Measurements from ENCODE around the gene TAP2.

Gene TAP2

DNA sequence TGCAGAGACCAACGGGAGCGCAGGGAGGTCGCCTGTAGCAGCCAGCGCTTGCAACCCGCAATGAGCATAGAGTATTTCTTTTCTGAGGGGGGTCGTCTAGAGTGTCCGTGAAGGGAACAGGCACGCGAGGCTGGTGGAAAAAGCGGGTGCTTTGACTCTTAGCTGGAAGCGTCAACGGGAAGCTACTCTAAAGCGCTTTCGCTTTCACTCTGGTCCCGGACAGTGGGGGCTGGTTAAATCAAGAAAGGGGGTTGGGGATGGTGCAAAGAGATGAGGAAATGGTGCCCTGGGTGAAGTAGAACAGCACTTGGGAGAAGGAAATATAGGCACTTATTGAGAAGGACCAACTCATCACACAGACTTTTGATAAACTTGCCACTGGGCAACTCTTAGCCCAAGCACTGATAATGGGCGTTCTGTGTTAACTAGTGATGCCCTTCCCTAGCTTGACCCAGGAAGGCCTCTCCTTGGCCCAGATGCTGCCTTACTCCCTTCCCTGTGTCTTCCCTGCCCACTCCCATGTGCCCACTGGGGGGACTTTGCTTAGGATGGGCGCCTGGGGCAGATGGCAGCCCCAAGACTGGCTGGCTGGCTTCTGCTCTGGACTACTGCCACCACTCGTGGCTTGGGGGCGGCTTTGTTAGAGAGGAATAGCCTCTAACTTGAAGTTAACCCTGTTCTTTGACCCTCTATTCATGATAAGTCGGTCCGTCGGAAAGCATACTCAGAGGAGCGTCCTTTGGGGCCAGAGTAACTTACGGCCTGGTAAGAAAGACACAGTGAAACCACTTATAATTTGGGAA lies 16.0 kb upstream of the TAP2 start:
- peak overlapping the region; percentile 60 for H3K4me3 ChIP-seq (ENCODE audit: insufficient read depth, low read depth, low read length)
- 36 to 37% methylated on average over 24 of the region's 24 CpGs for WGBS, 2 experiments
- peaks cover 10% of the 10 kb centered on the region for H3K4me1 ChIP-seq (ENCODE audit: control insufficient read depth, insufficient read depth, low read length)
- H3K27me3 ChIP-seq (ENCODE audit: control insufficient read depth, insufficient read depth, low read length, poor library complexity, severe bottlenecking): peaks cover 85% of the 10 kb centered on the region
- H3K27ac ChIP-seq (ENCODE audit: insufficient read depth, low read depth, low read length, poor library complexity, severe bottlenecking): no peak overlapping the region
- no peaks in the 10 kb centered on the region for H3K36me3 ChIP-seq (ENCODE audit: control insufficient read depth, insufficient read depth, low read length)
- no peaks in the 10 kb centered on the region for H3K9me3 ChIP-seq (ENCODE audit: control insufficient read depth, low read length)

DNA sequence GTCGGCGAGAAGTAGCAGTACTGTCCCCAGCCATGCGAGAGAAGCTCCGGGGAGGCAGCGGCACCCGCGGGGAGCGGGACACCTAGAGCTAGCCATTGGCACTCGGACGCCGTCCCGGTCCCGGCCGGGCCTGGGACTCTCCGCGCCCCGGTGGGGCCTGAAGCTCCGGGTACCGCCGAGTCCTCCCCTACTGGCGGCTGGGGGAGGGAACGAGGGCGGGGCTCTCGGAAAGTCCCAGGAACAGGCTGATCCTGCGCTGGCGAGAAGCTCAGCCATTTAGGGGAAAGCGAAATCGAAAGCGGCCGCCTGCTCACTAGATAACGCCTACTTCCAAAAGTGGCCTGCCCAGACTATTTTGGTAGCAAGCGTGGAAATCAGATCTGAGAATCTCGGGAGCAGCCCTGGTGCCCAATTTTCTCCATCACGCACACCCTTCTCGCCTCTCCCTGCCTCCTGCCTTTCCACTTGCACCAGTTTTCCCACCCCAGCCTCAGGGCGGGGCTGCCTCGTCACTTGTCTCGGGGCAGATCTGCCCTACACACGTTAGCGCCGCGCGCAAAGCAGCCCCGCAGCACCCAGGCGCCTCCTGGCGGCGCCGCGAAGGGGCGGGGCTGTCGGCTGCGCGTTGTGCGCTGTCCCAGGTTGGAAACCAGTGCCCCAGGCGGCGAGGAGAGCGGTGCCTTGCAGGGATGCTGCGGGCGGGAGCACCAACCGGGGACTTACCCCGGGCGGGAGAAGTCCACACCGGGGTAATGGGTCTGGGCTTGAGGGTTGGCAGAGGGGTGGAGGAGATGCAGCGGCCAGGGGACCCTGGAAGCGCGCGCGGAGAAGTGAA lies 15.2 kb upstream of the TAP2 start, which contains the start of the genes PSMB9 and TAP1:
TSS of gene PSMB9 (plus strand) at position 652 of the 835 bp plus-strand sequence. CDS start at position 690, 38 bp downstream.
TSS of gene TAP1 (minus strand) at position 164 of the 835 bp plus-strand sequence. CDS start at position 96, 68 bp downstream.
- Histone ChIP-seq H3K27me3 (ENCODE audit: control insufficient read depth, insufficient read depth, low read length, poor library complexity, severe bottlenecking) (peaks cover 87% of the 10 kb centered on the region), H3K4me3 (ENCODE audit: insufficient read depth, low read depth, low read length) (peak within 1 kb of the TSS; percentile 60), H3K9me3 (ENCODE audit: control insufficient read depth, low read length) (no peaks in the 10 kb centered on the region), H3K36me3 (ENCODE audit: control insufficient read depth, insufficient read depth, low read length) (no peaks in the 10 kb centered on the region), H3K4me1 (ENCODE audit: control insufficient read depth, insufficient read depth, low read length) (peaks cover 10% of the 10 kb centered on the region), H3K27ac (ENCODE audit: insufficient read depth, low read depth, low read length, poor library complexity, severe bottlenecking) (no peak within 1 kb of the TSS)
- WGBS, 2 experiments: 0 to 1% methylated on average over 68 of the region's 68 CpGs

DNA sequence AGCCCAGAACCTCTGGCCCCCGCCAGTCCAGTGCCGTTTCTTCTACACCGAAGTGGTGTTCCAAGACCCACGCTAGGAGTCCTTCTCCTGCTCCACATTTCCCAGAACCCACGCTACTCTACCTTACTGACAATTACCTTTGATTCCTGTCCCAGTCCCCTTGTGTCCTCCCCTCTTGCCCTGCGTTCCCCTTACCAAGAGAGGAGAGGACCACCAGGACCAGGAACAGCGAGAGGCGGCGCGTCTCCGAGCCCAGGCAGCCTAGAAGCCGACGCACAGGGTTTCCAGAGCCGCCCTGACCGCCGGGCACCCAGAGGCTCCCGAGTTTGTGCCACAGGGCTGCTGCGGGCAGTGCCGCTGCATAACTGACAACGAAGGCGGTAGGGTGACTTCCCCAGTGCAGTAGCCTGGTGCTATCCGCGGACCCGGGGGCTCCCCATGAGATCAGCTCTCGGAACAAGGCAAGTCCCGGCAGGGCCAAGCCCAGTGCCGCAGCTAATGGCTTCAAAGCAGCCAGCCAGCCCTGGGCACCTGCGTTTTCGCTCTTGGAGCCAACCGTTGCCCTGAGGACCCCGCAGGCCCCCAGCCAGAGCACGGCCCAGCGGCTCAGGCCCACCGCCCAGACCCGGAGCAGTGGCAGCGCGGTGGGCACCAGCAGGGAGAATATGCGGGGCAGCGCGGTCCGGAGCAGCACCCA lies 14.5 kb upstream of the TAP2 start:
- peaks cover 87% of the 10 kb centered on the region for H3K27me3 ChIP-seq (ENCODE audit: control insufficient read depth, insufficient read depth, low read length, poor library complexity, severe bottlenecking)
- peak overlapping the region; percentile 60 for H3K4me3 ChIP-seq (ENCODE audit: insufficient read depth, low read depth, low read length)
- no peaks in the 10 kb centered on the region for H3K36me3 ChIP-seq (ENCODE audit: control insufficient read depth, insufficient read depth, low read length)
- H3K9me3 ChIP-seq (ENCODE audit: control insufficient read depth, low read length): no peaks in the 10 kb centered on the region
- WGBS, 2 experiments: 4% methylated on average over 41 of the region's 41 CpGs
- no peak overlapping the region for H3K27ac ChIP-seq (ENCODE audit: insufficient read depth, low read depth, low read length, poor library complexity, severe bottlenecking)
- H3K4me1 ChIP-seq (ENCODE audit: control insufficient read depth, insufficient read depth, low read length): peaks cover 10% of the 10 kb centered on the region

DNA sequence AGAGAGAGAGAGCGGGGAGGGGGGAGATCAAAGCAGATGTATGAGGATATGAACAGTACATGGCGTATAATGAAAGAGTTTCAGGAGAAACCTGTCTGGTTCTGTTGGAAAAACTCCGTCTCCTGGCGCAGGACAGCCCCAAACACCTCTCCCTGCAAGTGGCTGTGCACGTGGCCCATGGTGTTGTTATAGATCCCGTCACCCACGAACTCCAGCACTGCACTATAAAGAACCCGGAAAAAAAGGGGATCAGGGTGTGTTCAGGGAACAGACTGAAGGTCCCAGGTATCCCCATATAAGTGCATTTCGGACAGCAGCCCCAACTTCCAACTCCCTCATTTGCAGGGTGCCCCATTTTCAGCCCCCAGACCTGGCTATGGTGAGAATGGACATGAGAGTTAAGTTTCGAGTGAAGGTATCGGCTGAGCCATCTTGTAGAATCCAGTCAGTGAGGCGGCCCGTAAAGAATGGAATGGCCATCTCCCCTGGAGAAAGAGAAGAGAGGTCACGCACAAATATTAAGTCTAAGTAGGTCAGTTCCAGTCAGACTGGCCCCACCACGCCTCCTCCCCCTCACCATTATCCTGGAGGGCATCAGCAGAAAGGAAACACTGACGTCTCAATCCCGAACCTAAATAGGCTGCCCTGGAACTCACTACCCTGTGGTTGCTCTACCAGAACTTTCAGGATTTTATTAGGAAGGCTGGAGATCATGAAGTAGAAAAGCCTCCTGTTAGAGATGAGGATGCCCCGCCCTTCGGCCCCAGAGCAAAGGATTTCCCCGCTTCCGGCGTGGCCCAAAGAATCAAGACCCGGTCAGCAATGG lies 13.7 kb upstream of the TAP2 start:
- Histone ChIP-seq H3K27ac (ENCODE audit: insufficient read depth, low read depth, low read length, poor library complexity, severe bottlenecking) (no peak overlapping the region), H3K9me3 (ENCODE audit: control insufficient read depth, low read length) (no peaks in the 10 kb centered on the region), H3K4me3 (ENCODE audit: insufficient read depth, low read depth, low read length) (peak overlapping the region; percentile 60), H3K27me3 (ENCODE audit: control insufficient read depth, insufficient read depth, low read length, poor library complexity, severe bottlenecking) (peaks cover 80% of the 10 kb centered on the region), H3K36me3 (ENCODE audit: control insufficient read depth, insufficient read depth, low read length) (no peaks in the 10 kb centered on the region), H3K4me1 (ENCODE audit: control insufficient read depth, insufficient read depth, low read length) (peaks cover 10% of the 10 kb centered on the region)
- WGBS, 2 experiments: 67% methylated on average over 22 to 23 of the region's 23 CpGs

DNA sequence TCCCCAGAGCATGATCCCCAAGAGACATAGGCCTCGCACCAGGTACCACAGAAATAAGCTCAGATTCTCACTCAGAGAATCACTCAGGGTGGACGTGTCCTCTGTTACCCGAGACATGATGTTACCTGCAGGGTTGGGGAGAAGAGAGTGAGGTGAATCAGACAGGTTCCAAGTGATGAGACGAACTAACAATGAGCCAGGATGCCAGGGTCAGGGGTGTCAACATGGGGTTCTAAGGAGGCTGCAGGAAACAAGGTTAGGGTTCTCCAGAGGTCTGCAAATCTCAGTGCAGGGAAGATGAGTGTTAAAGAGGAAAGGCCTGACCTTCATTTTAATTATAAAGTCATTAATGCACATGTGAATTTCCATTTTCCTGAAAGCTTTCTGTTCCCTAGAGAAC lies 12.5 kb upstream of the TAP2 start:
- no peak overlapping the region for H3K27ac ChIP-seq (ENCODE audit: insufficient read depth, low read depth, low read length, poor library complexity, severe bottlenecking)
- peaks cover 71% of the 10 kb centered on the region for H3K27me3 ChIP-seq (ENCODE audit: control insufficient read depth, insufficient read depth, low read length, poor library complexity, severe bottlenecking)
- no peaks in the 10 kb centered on the region for H3K36me3 ChIP-seq (ENCODE audit: control insufficient read depth, insufficient read depth, low read length)
- no peaks in the 10 kb centered on the region for H3K9me3 ChIP-seq (ENCODE audit: control insufficient read depth, low read length)
- no peak overlapping the region for H3K4me3 ChIP-seq (ENCODE audit: insufficient read depth, low read depth, low read length)
- WGBS, 2 experiments: 86 to 94% methylated on average over 4 of the region's 4 CpGs
- H3K4me1 ChIP-seq (ENCODE audit: control insufficient read depth, insufficient read depth, low read length): peaks cover 10% of the 10 kb centered on the region

DNA sequence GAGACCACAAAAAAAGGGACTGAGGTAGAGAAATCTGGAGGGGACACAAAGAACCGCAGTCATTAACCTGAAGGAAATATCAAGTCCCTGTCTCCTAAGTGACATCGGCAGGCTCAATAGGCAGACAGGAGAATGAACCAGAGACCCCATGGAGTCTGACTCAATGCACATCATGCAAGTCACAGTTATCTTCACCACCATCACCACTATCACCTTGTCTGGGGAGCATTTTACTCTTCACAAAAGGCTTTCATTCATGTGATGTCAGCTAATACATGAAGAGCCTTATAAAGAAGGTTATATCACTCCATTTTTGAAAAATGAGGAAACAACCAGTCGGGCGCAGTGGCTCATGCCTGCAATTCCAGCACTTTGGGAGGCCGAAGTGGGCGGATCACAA lies 10.6 kb upstream of the TAP2 start:
- Histone ChIP-seq H3K9me3 (ENCODE audit: control insufficient read depth, low read length) (no peaks in the 10 kb centered on the region), H3K4me1 (ENCODE audit: control insufficient read depth, insufficient read depth, low read length) (peaks cover 10% of the 10 kb centered on the region), H3K4me3 (ENCODE audit: insufficient read depth, low read depth, low read length) (no peak overlapping the region), H3K27me3 (ENCODE audit: control insufficient read depth, insufficient read depth, low read length, poor library complexity, severe bottlenecking) (peaks cover 67% of the 10 kb centered on the region), H3K36me3 (ENCODE audit: control insufficient read depth, insufficient read depth, low read length) (no peaks in the 10 kb centered on the region), H3K27ac (ENCODE audit: insufficient read depth, low read depth, low read length, poor library complexity, severe bottlenecking) (no peak overlapping the region)
- WGBS, 2 experiments: 82 to 90% methylated on average over 6 of the region's 6 CpGs

DNA sequence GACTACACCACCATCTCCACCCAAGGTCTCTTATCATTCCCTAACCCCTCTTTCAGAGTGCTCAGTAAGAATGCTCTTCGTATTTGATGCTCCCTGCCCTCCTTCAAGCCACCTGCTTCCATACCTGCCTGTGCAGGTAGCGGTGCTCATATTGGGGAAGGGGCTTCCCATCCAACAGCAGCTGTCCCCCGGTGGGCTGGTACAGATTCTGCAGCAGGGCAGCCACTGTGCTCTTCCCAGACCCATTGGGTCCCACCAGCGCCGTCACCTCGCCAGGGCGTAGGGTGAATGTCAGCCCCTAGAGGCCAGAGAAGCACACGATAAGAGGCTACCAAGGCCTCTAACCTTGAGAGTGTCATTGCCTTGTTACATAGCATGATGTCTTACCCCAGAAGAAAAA lies 9.3 kb upstream of the TAP2 start:
- no peaks in the 10 kb centered on the region for H3K9me3 ChIP-seq (ENCODE audit: control insufficient read depth, low read length)
- no peak overlapping the region for H3K4me3 ChIP-seq (ENCODE audit: insufficient read depth, low read depth, low read length)
- no peak overlapping the region for H3K27ac ChIP-seq (ENCODE audit: insufficient read depth, low read depth, low read length, poor library complexity, severe bottlenecking)
- no peaks in the 10 kb centered on the region for H3K36me3 ChIP-seq (ENCODE audit: control insufficient read depth, insufficient read depth, low read length)
- 87% methylated on average over 8 of the region's 8 CpGs for WGBS, 2 experiments
- H3K4me1 ChIP-seq (ENCODE audit: control insufficient read depth, insufficient read depth, low read length): peaks cover 5% of the 10 kb centered on the region
- peaks cover 67% of the 10 kb centered on the region for H3K27me3 ChIP-seq (ENCODE audit: control insufficient read depth, insufficient read depth, low read length, poor library complexity, severe bottlenecking)

DNA sequence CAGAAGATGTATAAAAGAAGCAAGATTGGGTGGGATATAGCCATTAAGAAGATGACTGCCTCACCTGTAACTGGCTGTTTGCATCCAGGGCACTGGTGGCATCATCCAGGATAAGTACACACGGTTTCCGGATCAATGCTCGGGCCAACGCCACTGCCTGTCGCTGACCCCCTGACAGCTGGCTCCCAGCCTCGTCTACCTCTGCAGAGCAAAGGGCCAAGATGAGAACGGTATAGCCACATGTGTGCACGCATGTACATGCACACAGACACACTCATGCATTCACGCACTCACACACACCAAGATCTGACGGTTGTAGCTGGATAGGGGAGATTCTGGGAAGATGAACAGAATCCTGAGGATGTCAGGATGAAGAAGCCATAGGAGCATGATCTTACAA lies 8.5 kb upstream of the TAP2 start:
- no peak overlapping the region for H3K27ac ChIP-seq (ENCODE audit: insufficient read depth, low read depth, low read length, poor library complexity, severe bottlenecking)
- no peaks in the 10 kb centered on the region for H3K4me1 ChIP-seq (ENCODE audit: control insufficient read depth, insufficient read depth, low read length)
- H3K9me3 ChIP-seq (ENCODE audit: control insufficient read depth, low read length): no peaks in the 10 kb centered on the region
- WGBS, 2 experiments: 87 to 88% methylated on average over 10 of the region's 10 CpGs
- H3K27me3 ChIP-seq (ENCODE audit: control insufficient read depth, insufficient read depth, low read length, poor library complexity, severe bottlenecking): peaks cover 67% of the 10 kb centered on the region
- no peak overlapping the region for H3K4me3 ChIP-seq (ENCODE audit: insufficient read depth, low read depth, low read length)
- H3K36me3 ChIP-seq (ENCODE audit: control insufficient read depth, insufficient read depth, low read length): no peaks in the 10 kb centered on the region

DNA sequence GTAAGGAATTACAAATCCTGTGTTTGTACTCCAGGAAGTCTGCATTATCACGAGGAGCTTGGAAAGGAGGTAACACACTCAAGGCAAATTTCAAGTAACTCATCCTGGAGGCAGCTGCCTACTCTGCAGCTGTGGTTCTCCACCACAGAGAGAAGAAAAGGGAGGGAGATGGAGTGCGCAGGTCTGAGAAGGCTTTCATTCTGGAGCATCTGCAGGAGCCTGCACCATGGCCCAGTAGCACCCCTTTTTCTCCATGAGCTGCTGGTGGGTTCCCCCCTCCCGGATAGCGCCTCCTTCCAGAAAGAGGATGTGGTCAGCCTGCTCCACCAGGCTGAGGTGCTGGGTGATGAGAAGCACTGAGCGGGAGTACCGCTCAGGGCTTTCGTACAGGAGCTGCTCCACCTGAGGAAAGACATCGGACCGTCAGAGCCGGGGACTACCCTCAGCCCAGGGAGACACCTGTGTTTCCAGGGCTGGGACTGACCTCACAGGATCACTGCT lies 6.9 kb upstream of the TAP2 start:
- H3K27me3 ChIP-seq (ENCODE audit: control insufficient read depth, insufficient read depth, low read length, poor library complexity, severe bottlenecking): peaks cover 55% of the 10 kb centered on the region
- 88 to 93% methylated on average over 10 of the region's 10 CpGs for WGBS, 2 experiments
- H3K4me3 ChIP-seq (ENCODE audit: insufficient read depth, low read depth, low read length): no peak overlapping the region
- H3K36me3 ChIP-seq (ENCODE audit: control insufficient read depth, insufficient read depth, low read length): no peaks in the 10 kb centered on the region
- H3K9me3 ChIP-seq (ENCODE audit: control insufficient read depth, low read length): no peaks in the 10 kb centered on the region
- H3K4me1 ChIP-seq (ENCODE audit: control insufficient read depth, insufficient read depth, low read length): no peaks in the 10 kb centered on the region
- no peak overlapping the region for H3K27ac ChIP-seq (ENCODE audit: insufficient read depth, low read depth, low read length, poor library complexity, severe bottlenecking)

All from ectodermal cell (in vitro differentiated cells).